Measurements from ENCODE around the gene ITPR2. TPM values are rescaled to one million over a fixed set of nuclear protein-coding genes. Genes with fewer than 3 reads are reported as not detected.

Gene ITPR2
- total RNA-seq, 2 donors from 2014 or later: 14.8 to 74.4 TPM

DNA sequence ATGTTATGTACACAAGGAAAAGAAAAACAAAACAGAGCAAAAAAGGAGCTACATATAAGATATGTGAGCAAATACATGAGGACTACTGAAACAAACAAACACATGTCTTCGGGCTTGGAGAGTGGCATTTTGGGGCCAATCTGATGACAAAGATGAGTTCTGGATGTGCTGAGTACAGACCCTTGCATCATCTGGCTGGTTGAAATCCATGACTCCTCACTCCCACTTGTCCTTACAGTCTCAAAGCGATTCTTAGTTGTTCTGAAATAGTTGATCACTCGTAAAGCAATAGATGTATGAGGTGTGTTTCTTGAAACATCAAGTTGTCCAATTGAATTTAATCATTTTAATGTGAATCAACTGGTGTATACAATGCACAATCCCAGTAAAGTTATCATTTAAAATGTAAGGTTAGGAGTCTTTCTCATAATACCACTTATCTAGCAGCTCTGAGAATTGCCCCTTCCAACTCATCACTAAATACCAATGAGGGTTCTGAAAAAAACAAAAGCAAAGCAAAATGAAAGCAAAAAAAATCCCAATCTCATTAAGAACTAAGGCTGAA is 136.9 kb downstream of the ITPR2 start:
- Mint-ChIP-seq H3K4me1 (peaks cover 22% of the 10 kb centered on the region), H3K9me3 (no peaks in the 10 kb centered on the region), H3K4me3 (no peak overlapping the region), H3K27me3 (ENCODE audit: insufficient read depth) (no peaks in the 10 kb centered on the region), H3K36me3 (ENCODE audit: low read depth) (peaks cover 33% of the 10 kb centered on the region), H3K27ac (no peak overlapping the region)
- peaks cover 5% of the 10 kb centered on the region for H3K4me1 ChIP-seq (ENCODE audit: control insufficient read depth, insufficient read depth, low read length)
- H3K27ac ChIP-seq (ENCODE audit: low read depth, low read length): no peak overlapping the region
- no peaks in the 10 kb centered on the region for H3K27me3 ChIP-seq (ENCODE audit: control insufficient read depth, insufficient read depth, low read length, poor library complexity, severe bottlenecking)
- no peak overlapping the region for H3K4me3 ChIP-seq (ENCODE audit: low read length)
- no peaks in the 10 kb centered on the region for H3K9me3 ChIP-seq (ENCODE audit: control insufficient read depth, low read length)
- DNase-seq: no peak
- 87 to 90% methylated on average over 3 of the region's 3 CpGs for WGBS, 2 experiments (ENCODE audit: insufficient coverage in 1 of 2, insufficient read length in 1 of 2)
- H3K9ac ChIP-seq (ENCODE audit: extremely low read depth, low read length, poor library complexity, severe bottlenecking): no peak overlapping the region
- no peaks in the 10 kb centered on the region for H3K36me3 ChIP-seq (ENCODE audit: control insufficient read depth, insufficient read depth, low read length)
- TF ChIP-seq, protein P1, sequence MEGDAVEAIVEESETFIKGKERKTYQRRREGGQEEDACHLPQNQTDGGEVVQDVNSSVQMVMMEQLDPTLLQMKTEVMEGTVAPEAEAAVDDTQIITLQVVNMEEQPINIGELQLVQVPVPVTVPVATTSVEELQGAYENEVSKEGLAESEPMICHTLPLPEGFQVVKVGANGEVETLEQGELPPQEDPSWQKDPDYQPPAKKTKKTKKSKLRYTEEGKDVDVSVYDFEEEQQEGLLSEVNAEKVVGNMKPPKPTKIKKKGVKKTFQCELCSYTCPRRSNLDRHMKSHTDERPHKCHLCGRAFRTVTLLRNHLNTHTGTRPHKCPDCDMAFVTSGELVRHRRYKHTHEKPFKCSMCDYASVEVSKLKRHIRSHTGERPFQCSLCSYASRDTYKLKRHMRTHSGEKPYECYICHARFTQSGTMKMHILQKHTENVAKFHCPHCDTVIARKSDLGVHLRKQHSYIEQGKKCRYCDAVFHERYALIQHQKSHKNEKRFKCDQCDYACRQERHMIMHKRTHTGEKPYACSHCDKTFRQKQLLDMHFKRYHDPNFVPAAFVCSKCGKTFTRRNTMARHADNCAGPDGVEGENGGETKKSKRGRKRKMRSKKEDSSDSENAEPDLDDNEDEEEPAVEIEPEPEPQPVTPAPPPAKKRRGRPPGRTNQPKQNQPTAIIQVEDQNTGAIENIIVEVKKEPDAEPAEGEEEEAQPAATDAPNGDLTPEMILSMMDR (conservative IDR thresholded peaks at IDR 0.05): no peak

DNA sequence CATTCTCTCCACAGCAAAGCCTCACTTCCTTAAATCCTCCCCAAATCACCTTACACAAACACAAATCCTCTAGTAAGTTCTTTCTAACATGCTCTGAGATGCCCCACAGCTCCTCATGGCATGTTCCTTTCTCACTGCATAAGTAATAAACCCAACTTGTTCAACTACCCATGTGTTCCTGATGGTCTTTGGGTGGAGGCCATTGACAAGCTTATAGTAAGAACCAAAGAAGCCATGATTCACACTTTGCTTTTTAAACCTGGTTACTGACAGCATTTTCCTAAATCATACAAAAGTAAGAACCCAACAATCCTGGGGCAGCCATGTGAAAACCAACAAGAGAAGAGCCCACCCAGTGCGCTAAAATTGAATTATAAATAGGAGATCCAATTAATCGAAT is 138.6 kb downstream of the ITPR2 start:
- H3K36me3 Mint-ChIP-seq (ENCODE audit: low read depth): peaks cover 33% of the 10 kb centered on the region
- peaks cover 5% of the 10 kb centered on the region for H3K4me1 ChIP-seq (ENCODE audit: control insufficient read depth, insufficient read depth, low read length)
- no peaks in the 10 kb centered on the region for H3K27me3 ChIP-seq (ENCODE audit: control insufficient read depth, insufficient read depth, low read length, poor library complexity, severe bottlenecking)
- no peaks in the 10 kb centered on the region for H3K27me3 Mint-ChIP-seq (ENCODE audit: insufficient read depth)
- no peak overlapping the region for H3K27ac ChIP-seq (ENCODE audit: low read depth, low read length)
- WGBS, 2 experiments (ENCODE audit: insufficient coverage in 1 of 2, insufficient read length in 1 of 2): 85% methylated on average over 2 of the region's 2 CpGs; no CpG with 5 or more reads in 1 of the 2 experiments
- peaks cover 38% of the 10 kb centered on the region for H3K4me1 Mint-ChIP-seq
- H3K4me3 Mint-ChIP-seq: no peak overlapping the region
- H3K27ac Mint-ChIP-seq: no peak overlapping the region
- no peak for DNase-seq
- H3K4me3 ChIP-seq (ENCODE audit: low read length): no peak overlapping the region
- H3K9me3 ChIP-seq (ENCODE audit: control insufficient read depth, low read length): no peaks in the 10 kb centered on the region
- TF ChIP-seq, protein P1 (conservative IDR thresholded peaks at IDR 0.05): no peak
- H3K36me3 ChIP-seq (ENCODE audit: control insufficient read depth, insufficient read depth, low read length): no peaks in the 10 kb centered on the region
- no peaks in the 10 kb centered on the region for H3K9me3 Mint-ChIP-seq
- no peak overlapping the region for H3K9ac ChIP-seq (ENCODE audit: extremely low read depth, low read length, poor library complexity, severe bottlenecking)

DNA sequence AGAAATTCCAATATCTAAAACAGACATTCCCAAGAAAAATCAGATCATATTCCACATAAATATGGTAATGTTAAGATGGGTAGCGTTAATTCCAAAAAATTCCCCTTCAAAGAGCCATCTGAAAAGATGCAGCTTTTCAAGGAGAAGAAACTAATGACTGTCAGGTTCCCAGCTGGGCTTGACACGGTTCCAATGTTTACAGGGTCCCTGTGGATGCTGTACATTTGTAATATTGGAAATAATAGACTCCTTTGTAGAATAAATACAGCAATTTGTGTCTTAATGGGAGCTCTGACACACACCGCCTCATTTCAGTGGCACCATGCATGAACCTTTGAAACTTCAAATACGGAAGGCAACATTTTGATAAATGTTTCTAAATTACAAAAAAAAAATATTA is 140.6 kb downstream of the ITPR2 start:
- H3K27ac ChIP-seq (ENCODE audit: low read depth, low read length): no peak overlapping the region
- no peak overlapping the region for H3K4me3 Mint-ChIP-seq
- 99 to 100% methylated on average over 1 to 4 of the region's 4 CpGs for WGBS, 2 experiments (ENCODE audit: insufficient coverage in 1 of 2, insufficient read length in 1 of 2)
- TF ChIP-seq, protein P1 (conservative IDR thresholded peaks at IDR 0.05): no peak
- no peak for DNase-seq
- no peaks in the 10 kb centered on the region for H3K9me3 ChIP-seq (ENCODE audit: control insufficient read depth, low read length)
- peaks cover 5% of the 10 kb centered on the region for H3K4me1 ChIP-seq (ENCODE audit: control insufficient read depth, insufficient read depth, low read length)
- H3K9ac ChIP-seq (ENCODE audit: extremely low read depth, low read length, poor library complexity, severe bottlenecking): no peak overlapping the region
- H3K9me3 Mint-ChIP-seq: no peaks in the 10 kb centered on the region
- H3K27ac Mint-ChIP-seq: peak overlapping the region; percentile 9
- H3K4me1 Mint-ChIP-seq: peaks cover 41% of the 10 kb centered on the region
- no peak overlapping the region for H3K4me3 ChIP-seq (ENCODE audit: low read length)
- peaks cover 22% of the 10 kb centered on the region for H3K36me3 Mint-ChIP-seq (ENCODE audit: low read depth)
- no peaks in the 10 kb centered on the region for H3K27me3 ChIP-seq (ENCODE audit: control insufficient read depth, insufficient read depth, low read length, poor library complexity, severe bottlenecking)
- H3K27me3 Mint-ChIP-seq (ENCODE audit: insufficient read depth): no peaks in the 10 kb centered on the region
- H3K36me3 ChIP-seq (ENCODE audit: control insufficient read depth, insufficient read depth, low read length): no peaks in the 10 kb centered on the region

Data from endodermal cell (in vitro differentiated cells).